Inflammatory macrophage treated with lipopolysaccharide for 1 hour (primary cell): Measurements from ENCODE around the gene PER3.

Source experiments
- DNase-seq, 2 donors: peaks; one replicate each; pipeline ENCODE4 v3.0.0-alpha.2; 2020 to 2022

Gene PER3

GRCh38 chr1:7878027-7878426 lies 93.9 kb downstream of the PER3 start:
- DNase-seq = no peak

GRCh38 chr1:7879228-7879627 lies 95.1 kb downstream of the PER3 start:
- no peak for DNase-seq

- DNase-seq = no peak
Observed at GRCh38 chr1:7884757-7885156, 100.7 kb downstream of the PER3 start.

GRCh38 chr1:7885513-7886404 lies 101.7 kb downstream of the PER3 start:
- DNase-seq = peak in 1 of 2 donors; percentile 3

- DNase-seq = peak; percentile 21 to 33
Observed at GRCh38 chr1:7886405-7886745, 102.3 kb downstream of the PER3 start.

GRCh38 chr1:7888248-7889081 lies 104.4 kb downstream of the PER3 start:
- DNase-seq = no peak

GRCh38 chr1:7890853-7891252 lies 106.8 kb downstream of the PER3 start:
- DNase-seq = no peak

- no peak for DNase-seq
Observed at GRCh38 chr1:7891804-7892203, 107.7 kb downstream of the PER3 start.

GRCh38 chr1:7893529-7894180 lies 109.6 kb downstream of the PER3 start:
- DNase-seq = no peak
